Thymus (tissue), 11 donors: ENCODE results near the gene PLAAT5. TPM values are rescaled to one million over a fixed set of nuclear protein-coding genes. Genes with fewer than 3 reads are reported as not detected.
"Not testable (repeated sequence)": the region's sequence is repeated elsewhere in the genome, so short reads cannot be mapped to it uniquely, and the experiment has no call there.

ENCODE experiments used
- DNase-seq, 9 donors: peaks; one replicate each; pipeline ENCODE4 v3.0.0-alpha.2; 2013; ENCODE audit warnings: low spot score in 9 of 9, low read depth in 6 of 9, missing footprints in 1 of 9
- H3K27ac ChIP-seq, 2 donors: one replicate each; pipeline ENCODE4 v1.5.1; 2013; ENCODE audit warnings: control low read depth in 1 of 2, low read depth in 1 of 2, low read length in 1 of 2, mild to moderate bottlenecking in 1 of 2, moderate library complexity in 1 of 2
- H3K27me3 ChIP-seq, 2 donors: one replicate each; pipeline ENCODE4 v1.5.1; 2013; ENCODE audit warnings: low read length in 1 of 2; ENCODE audit not compliant: control insufficient read depth in 2 of 2, insufficient read depth in 1 of 2
- H3K36me3 ChIP-seq, 2 donors: one replicate each; pipeline ENCODE4 v1.5.1; 2013; ENCODE audit warnings: low read length in 1 of 2, mild to moderate bottlenecking in 1 of 2, moderate library complexity in 1 of 2; ENCODE audit not compliant: control insufficient read depth in 2 of 2, insufficient read depth in 2 of 2
- H3K4me1 ChIP-seq, 2 donors: one replicate each; pipeline ENCODE4 v1.5.1; 2013; ENCODE audit warnings: low read length in 2 of 2; ENCODE audit not compliant: control insufficient read depth in 2 of 2, insufficient read depth in 2 of 2
- H3K4me3 ChIP-seq, 2 donors: one replicate each; pipeline ENCODE4 v1.5.1; 2013; ENCODE audit warnings: low read length in 2 of 2, control low read depth in 1 of 2, mild to moderate bottlenecking in 1 of 2
- H3K9me3 ChIP-seq, 2 donors: one replicate each; pipeline ENCODE4 v1.5.1; 2013; ENCODE audit warnings: low read length in 1 of 2, mild to moderate bottlenecking in 1 of 2; ENCODE audit not compliant: control insufficient read depth in 2 of 2, insufficient read depth in 1 of 2
- WGBS: extraction: QIAGEN DNeasy Blood & Tissue Kit; methylation state at CpG from one replicate; pipeline ENCODE4 v1.1.7; 2013; 5-methylcytosine and 5-hydroxymethylcytosine counted together
- polyA plus RNA-seq: library from polyadenylated mRNA; stranded (reverse); fragments of 200-250 nt; gene quantifications from one replicate; pipeline ENCODE4 v1.2.3, GENCODE V29; 2013
- total RNA-seq: library from RNA; stranded (reverse); fragments of 120-200 nt; gene quantifications from one replicate; pipeline ENCODE4 v1.2.4, GENCODE V29; 2013
- donor health status: healthy.

PLAAT5 gene
- total and polyA plus RNA-seq, 2 donors, result 0.11 to 0.19 TPM

DNA sequence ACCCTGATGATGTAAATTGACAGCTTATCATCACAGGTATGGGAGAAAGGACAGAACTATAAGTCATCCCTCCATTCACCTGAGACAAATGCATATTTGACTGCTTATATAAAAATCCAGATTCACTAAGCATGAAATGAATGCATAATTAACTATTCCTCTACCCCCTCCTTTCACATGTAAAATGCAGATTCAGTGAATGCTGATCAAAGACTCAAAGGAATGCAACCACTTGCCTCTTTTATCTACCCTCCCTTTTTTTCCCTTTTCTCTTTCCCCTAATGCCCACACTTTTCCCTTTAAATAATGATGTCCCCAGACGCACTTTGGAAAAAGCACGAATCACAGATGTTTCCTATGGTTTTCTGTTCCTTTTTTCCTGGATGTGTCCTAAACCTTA, 41.1 kb upstream of the PLAAT5 start:
- Histone ChIP-seq H3K4me1 (peaks cover 5 to 22% of the 10 kb centered on the region in 2 donors), H3K36me3 (no peaks in the 10 kb centered on the region), H3K9me3 (no peaks in the 10 kb centered on the region), H3K4me3 (no peak overlapping the region), H3K27me3 (no peaks in the 10 kb centered on the region), H3K27ac (no peak overlapping the region)
- 82% methylated on average over 2 of the region's 2 CpGs for WGBS
- DNase-seq, result no peak

DNA sequence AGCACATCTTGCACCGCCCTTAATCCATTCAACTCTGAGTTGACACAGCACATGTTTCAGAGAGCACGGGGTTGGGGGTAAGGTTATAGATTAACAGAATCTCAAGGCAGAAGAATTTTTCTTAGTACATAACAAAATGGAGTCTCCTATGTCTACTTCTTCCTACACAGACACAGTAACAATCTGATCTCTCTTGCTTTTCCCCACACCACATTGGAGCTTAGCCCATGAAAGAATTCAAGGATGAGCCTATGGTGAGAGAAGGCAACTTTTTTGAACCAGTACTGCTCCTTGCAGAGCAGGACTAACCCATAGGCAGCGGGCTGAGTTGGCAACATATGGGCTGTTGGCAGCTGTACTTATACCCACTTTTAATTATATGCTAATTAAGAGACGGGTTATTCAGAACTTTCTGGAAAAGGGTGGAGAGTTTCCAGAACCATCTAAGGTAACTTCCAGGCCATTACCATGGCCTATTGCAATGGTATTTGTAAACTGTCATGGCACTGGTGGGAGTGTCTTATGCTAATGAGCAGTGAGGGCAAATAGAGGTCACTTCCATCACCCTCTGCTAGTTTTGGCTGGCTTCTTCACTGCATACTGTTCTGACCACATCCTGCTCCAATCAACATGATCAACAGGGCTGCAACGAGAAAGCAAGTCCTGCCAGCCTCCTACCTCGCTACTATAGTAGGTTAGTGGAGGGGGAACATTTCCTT, 40.3 kb upstream of the PLAAT5 start:
- H3K27ac ChIP-seq, H3K4me3 ChIP-seq, H3K27me3 ChIP-seq, H3K9me3 ChIP-seq, H3K36me3 ChIP-seq: not testable (repeated sequence)
- peaks cover 3 to 15% of the 10 kb centered on the region in 2 donors for H3K4me1 ChIP-seq
- peak in 1 of 9 donors; percentile 71 for DNase-seq
- 68% methylated on average over 4 of the region's 6 CpGs for WGBS

DNA sequence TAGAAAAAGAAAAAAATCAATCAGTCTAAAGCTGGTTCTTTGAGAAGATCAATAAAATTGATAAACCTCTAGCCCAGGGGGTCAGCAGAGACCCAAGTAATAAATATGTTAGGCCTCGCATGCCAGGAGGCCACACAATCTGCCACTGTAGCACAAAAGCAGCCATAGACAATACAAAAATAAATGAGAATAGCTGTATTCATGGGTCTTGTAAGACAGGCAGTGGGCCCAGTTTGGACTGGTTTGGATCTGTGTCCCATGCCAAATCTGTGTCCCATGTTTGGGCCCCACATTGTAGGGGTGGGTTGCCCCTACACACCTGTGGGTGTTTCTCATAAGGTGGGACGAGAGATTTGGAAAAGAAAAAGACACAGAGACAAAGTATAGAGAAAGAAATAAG, 39.1 kb upstream of the PLAAT5 start:
- DNase-seq, result no peak
- no peak overlapping the region for H3K4me3 ChIP-seq
- no peaks in the 10 kb centered on the region for H3K36me3 ChIP-seq
- H3K9me3 ChIP-seq, result no peaks in the 10 kb centered on the region
- H3K27me3 ChIP-seq, result no peaks in the 10 kb centered on the region
- peaks cover 3 to 7% of the 10 kb centered on the region in 2 donors for H3K4me1 ChIP-seq
- WGBS, result 98% methylated on average over 2 of the region's 2 CpGs
- H3K27ac ChIP-seq, result no peak overlapping the region

DNA sequence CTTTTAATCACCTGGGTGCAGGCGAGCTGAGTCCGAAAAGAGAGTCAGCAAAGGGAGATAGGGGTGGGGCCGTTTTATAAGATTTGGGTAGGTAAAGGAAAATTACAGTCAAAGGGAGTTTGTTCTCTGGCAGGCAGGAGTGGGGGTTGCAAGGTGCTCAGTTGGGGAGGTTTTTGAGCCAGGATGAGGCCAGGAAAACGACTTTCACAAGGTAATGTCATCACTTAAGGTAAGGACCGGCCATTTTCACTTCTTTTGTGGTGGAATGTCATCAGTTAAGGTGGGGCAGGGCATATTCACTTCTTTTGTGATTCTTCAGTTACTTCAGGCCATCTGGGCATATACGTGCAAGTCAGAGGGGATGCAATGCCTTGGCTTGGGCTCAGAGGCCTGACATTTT, 38.4 kb upstream of the PLAAT5 start:
- not testable (repeated sequence) for DNase-seq, H3K9me3 ChIP-seq, H3K27me3 ChIP-seq, H3K4me1 ChIP-seq, H3K36me3 ChIP-seq, H3K4me3 ChIP-seq, H3K27ac ChIP-seq
- 94% methylated on average over 6 of the region's 6 CpGs for WGBS

DNA sequence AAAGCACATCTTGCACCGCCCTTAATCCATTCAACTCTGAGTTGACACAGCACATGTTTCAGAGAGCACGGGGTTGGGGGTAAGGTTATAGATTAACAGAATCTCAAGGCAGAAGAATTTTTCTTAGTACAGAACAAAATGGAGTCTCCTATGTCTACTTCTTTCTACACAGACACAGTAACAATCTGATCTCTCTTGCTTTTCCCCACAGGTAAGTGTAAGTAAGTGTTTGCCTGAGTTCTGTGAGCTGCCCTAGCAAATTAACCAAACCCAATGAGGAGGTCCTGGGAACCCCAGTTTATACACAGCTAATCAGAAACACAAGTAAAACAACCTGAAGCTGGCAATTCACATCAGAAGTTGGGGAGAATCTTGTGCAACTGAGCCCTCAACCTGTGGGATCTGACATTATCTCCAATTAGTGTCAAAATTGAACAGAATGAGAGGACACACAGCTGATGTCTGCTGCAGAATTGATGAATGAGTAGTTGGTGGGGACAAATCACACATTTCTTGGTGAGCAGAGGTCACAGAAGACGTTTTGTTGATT, 37.8 kb upstream of the PLAAT5 start:
- H3K27me3 ChIP-seq, H3K9me3 ChIP-seq, H3K4me1 ChIP-seq, H3K4me3 ChIP-seq, H3K36me3 ChIP-seq, DNase-seq, H3K27ac ChIP-seq: not testable (repeated sequence)
- WGBS, result 92% methylated on average over 1 of the region's 3 CpGs

DNA sequence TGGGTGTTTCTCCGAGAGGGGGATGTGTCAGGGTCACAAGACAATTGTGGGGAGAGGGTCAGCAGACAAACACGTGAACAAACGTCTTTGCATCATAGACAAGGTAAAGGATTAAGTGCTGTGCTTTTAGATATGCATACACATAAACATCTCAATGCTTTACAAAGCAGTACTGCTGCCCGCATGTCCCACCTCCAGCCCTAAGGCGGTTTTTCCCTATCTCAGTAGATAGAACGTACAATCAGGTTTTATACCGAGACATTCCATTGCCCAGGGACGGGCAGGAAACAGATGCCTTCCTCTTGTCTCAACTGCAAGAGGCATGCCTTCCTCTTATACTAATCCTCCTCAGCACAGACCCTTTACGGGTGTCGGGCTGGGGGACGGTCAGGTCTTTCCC, 37.2 kb upstream of the PLAAT5 start:
- WGBS, result 22% methylated on average over 7 of the region's 11 CpGs
- H3K4me3 ChIP-seq, DNase-seq, H3K27me3 ChIP-seq, H3K4me1 ChIP-seq, H3K27ac ChIP-seq, H3K9me3 ChIP-seq, H3K36me3 ChIP-seq: not testable (repeated sequence)

DNA sequence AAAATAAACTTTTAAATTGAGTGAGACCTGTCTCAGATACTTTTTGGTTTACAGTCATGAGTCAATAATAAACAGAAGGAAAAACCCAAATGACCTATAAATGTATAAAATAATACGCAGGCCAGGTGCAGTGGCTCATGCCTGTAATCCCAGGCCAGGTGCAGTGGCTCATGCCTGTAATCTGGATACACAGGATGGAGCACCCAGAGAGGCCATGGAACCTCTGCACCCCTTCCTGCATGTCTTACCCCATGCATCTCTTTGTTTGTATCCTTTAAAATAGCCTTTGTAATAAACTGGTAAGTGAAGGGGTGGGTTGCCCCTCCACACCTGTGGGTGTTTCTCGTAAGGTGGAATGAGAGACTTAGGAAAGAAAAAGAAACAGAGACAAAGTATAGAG, 36.7 kb upstream of the PLAAT5 start:
- H3K36me3 ChIP-seq, result no peaks in the 10 kb centered on the region
- H3K4me1 ChIP-seq, result peaks cover 3 to 6% of the 10 kb centered on the region in 2 donors
- no peak for DNase-seq
- no peaks in the 10 kb centered on the region for H3K27me3 ChIP-seq
- no peaks in the 10 kb centered on the region for H3K9me3 ChIP-seq
- no peak overlapping the region for H3K4me3 ChIP-seq
- H3K27ac ChIP-seq, result no peak overlapping the region
- WGBS, result 82% methylated on average over 2 of the region's 2 CpGs

DNA sequence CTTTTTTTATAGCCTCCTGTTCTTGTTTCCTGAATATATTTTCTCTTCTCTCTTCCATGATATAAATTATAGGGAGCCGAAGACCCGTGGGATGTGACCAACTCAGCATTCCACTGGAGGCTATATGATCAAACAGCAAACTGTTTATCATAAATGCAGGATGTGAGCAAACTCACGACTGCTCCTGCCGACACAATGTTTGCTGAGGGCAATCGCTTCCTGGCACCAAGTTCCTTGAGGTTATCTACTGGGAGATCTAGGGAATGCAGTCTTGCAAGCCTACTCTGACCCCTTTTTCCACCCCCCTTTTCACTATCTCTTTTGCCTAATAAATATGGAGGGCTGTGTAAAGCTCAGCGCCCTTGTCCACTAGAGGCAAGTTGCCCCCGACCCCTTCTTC, 32.2 kb upstream of the PLAAT5 start:
- Histone ChIP-seq H3K27ac (no peak overlapping the region), H3K4me3 (no peak overlapping the region), H3K27me3 (no peaks in the 10 kb centered on the region), H3K9me3 (no peaks in the 10 kb centered on the region), H3K36me3 (no peaks in the 10 kb centered on the region), H3K4me1 (no peaks in the 10 kb centered on the region)
- 98% methylated on average over 7 of the region's 7 CpGs for WGBS
- no peak for DNase-seq

DNA sequence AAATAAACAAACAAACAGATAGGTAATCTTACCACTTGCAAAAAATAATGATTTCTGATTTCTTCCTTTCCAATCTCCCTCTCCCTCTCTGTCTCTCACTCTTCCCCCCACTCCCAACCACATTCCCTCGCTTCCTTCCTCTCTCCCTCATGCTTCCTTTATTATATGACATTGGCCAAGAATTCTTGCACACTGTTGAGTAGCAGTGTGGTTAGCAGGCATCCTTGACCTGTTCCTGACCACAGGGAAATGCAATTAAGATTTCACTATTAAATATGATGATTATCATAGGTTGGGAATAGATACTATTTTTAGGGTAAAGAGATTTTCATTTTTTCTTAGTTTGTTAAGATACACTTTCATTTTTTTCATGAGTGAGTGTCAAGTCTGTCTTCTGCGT, 30.9 kb upstream of the PLAAT5 start:
- H3K4me3 ChIP-seq, result no peak overlapping the region
- 95% methylated on average over 2 of the region's 2 CpGs for WGBS
- no peaks in the 10 kb centered on the region for H3K4me1 ChIP-seq
- no peak for DNase-seq
- no peaks in the 10 kb centered on the region for H3K27me3 ChIP-seq
- no peak overlapping the region for H3K27ac ChIP-seq
- no peaks in the 10 kb centered on the region for H3K36me3 ChIP-seq
- H3K9me3 ChIP-seq, result no peaks in the 10 kb centered on the region
